Osteocyte (in vitro differentiated cells): ENCODE results near the gene SLC6A17. TPM values are rescaled to one million over a fixed set of nuclear protein-coding genes. Genes with fewer than 3 reads are reported as not detected.

Experiments
- DNase-seq: peaks from one replicate; pipeline ENCODE4 v3.0.0; 2021; ENCODE audit warnings: mixed read lengths; ENCODE audit not compliant: unreplicated experiment; ENCODE audit errors: extremely low spot score
- H3K27ac Mint-ChIP-seq: one replicate; pipeline ENCODE4 v1.8.0; 2021; ENCODE audit warnings: mild to moderate bottlenecking, mixed read lengths; ENCODE audit not compliant: unreplicated experiment
- H3K27me3 Mint-ChIP-seq: one replicate; pipeline ENCODE4 v1.8.0; 2021; ENCODE audit warnings: mixed read lengths; ENCODE audit not compliant: unreplicated experiment
- H3K36me3 Mint-ChIP-seq: one replicate; pipeline ENCODE4 v1.8.0; 2021; ENCODE audit warnings: mixed read lengths; ENCODE audit not compliant: unreplicated experiment
- H3K4me1 Mint-ChIP-seq: one replicate; pipeline ENCODE4 v1.8.0; 2021; ENCODE audit warnings: mixed read lengths; ENCODE audit not compliant: unreplicated experiment
- H3K4me3 Mint-ChIP-seq: one replicate; pipeline ENCODE4 v1.8.0; 2021; ENCODE audit warnings: mild to moderate bottlenecking, moderate library complexity, mixed read lengths; ENCODE audit not compliant: unreplicated experiment
- H3K9me3 Mint-ChIP-seq: one replicate; pipeline ENCODE4 v1.8.0; 2021; ENCODE audit warnings: mixed read lengths; ENCODE audit not compliant: unreplicated experiment
- total RNA-seq: library from RNA; stranded (reverse); gene quantifications from 2 replicates; pipeline ENCODE4 v1.2.1, GENCODE V29; 2021
- TF ChIP-seq, protein P1 (sequence below): fragments of 200-600 bp; sonication (generic); IDR thresholded peaks from 2 replicates; pipeline ENCODE4 v1.5.0; 2021; ENCODE audit warnings: antibody characterized with exemption, mild to moderate bottlenecking, moderate library complexity

Gene SLC6A17
- total RNA-seq, 1 donor from 2014 or later: 1.6 TPM

DNA sequence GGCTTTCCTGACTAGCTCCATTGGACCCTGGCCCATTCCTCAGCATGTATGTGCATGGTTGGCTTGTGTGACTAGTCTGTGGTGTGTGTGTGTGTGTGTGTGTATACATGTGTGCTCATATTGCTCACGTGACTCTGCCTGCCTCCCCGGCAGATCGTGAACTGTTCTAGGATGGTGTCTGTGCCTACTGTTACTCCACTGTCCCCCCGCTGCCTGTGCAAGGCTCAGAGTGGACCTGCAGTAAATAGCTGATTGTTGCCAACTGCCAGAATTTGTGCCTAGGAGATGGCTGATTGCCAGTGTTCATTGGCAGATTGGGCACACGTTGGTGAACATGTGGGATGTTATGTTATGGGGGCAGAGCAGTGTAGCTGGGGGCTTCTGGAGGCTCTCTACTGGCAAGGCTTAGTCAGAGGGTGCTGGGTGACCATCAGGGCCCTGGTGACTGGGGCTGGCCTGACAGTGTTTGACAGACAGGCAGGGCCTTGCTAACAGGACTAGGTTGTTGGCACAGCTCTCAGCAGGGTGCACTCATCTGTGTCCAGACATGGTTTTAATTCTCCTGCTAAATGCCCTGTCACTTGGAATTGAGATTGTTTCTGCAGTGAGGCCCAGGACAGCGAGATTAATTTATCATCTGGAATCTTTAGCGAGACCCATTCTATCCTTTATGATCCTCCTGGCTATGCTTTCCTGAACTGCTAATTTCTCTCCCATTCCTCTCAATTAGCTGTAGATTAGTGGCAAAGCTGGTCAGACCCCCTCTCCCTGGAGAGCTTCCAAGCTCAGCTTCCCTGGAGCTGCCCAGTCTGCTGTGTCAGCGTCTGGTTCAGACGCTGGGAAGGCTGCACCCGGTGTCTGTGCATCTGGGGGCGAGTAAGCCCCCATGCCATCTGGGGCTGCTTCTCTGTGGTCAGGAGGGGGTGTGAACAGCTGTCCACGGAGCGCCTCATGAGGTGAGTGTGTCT, 20.8 kb downstream of the SLC6A17 start:
- TF ChIP-seq, protein P1, sequence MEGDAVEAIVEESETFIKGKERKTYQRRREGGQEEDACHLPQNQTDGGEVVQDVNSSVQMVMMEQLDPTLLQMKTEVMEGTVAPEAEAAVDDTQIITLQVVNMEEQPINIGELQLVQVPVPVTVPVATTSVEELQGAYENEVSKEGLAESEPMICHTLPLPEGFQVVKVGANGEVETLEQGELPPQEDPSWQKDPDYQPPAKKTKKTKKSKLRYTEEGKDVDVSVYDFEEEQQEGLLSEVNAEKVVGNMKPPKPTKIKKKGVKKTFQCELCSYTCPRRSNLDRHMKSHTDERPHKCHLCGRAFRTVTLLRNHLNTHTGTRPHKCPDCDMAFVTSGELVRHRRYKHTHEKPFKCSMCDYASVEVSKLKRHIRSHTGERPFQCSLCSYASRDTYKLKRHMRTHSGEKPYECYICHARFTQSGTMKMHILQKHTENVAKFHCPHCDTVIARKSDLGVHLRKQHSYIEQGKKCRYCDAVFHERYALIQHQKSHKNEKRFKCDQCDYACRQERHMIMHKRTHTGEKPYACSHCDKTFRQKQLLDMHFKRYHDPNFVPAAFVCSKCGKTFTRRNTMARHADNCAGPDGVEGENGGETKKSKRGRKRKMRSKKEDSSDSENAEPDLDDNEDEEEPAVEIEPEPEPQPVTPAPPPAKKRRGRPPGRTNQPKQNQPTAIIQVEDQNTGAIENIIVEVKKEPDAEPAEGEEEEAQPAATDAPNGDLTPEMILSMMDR: no peak
- H3K27ac Mint-ChIP-seq: peak overlapping the region; percentile 90
- no peak for DNase-seq
- no peaks in the 10 kb centered on the region for H3K27me3 Mint-ChIP-seq
- no peaks in the 10 kb centered on the region for H3K36me3 Mint-ChIP-seq
- H3K4me1 Mint-ChIP-seq: peaks cover 54% of the 10 kb centered on the region
- no peaks in the 10 kb centered on the region for H3K9me3 Mint-ChIP-seq
- H3K4me3 Mint-ChIP-seq: no peak overlapping the region

DNA sequence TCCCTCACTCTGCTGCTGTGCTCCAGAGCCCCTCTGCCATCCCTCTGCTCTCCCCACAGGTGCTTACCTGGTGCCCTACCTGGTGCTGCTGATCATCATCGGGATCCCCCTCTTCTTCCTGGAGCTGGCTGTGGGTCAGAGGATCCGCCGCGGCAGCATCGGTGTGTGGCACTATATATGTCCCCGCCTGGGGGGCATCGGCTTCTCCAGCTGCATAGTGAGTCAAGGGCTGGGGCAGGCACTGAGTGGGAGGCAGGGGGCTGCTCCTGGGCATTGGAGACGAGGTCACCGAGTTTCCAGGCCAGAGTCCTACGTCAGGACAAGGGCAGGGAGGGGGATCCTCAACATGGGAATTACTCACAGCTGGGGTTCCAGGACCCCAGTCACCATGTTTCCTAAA, 21.7 kb downstream of the SLC6A17 start:
- Mint-ChIP-seq H3K4me3 (no peak overlapping the region), H3K27me3 (no peaks in the 10 kb centered on the region), H3K27ac (peak overlapping the region; percentile 41), H3K9me3 (no peaks in the 10 kb centered on the region), H3K36me3 (no peaks in the 10 kb centered on the region), H3K4me1 (peaks cover 63% of the 10 kb centered on the region)
- no peak for DNase-seq
- TF ChIP-seq, protein P1: no peak

DNA sequence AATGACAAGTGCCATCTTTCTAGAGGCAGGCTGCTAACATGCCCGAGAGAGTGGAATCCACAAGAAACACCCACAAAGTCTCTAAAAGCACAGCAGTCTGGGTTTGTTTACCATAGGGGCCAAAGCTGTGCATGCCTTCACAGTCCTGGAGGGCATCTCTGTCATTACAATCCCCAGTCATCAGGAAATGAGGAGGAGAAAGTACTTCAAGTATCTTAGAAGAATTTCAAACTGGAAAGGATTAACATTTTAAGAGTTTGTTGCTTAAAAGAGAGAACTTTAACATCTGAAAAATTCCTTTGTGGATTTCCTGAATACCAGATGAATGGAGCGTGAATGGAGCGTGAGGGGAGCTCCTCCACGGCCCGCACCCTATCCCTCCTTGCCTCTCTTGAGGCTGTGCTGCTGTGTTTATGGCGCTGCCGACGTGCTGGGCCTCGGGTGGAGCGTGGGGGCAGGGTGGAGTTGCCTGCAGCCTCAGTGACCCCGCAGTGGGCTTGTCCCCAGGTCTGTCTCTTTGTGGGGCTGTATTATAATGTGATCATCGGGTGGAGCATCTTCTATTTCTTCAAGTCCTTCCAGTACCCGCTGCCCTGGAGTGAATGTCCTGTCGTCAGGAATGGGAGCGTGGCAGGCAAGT, 23.3 kb downstream of the SLC6A17 start:
- peak overlapping the region; percentile 50 for H3K4me3 Mint-ChIP-seq

DNA sequence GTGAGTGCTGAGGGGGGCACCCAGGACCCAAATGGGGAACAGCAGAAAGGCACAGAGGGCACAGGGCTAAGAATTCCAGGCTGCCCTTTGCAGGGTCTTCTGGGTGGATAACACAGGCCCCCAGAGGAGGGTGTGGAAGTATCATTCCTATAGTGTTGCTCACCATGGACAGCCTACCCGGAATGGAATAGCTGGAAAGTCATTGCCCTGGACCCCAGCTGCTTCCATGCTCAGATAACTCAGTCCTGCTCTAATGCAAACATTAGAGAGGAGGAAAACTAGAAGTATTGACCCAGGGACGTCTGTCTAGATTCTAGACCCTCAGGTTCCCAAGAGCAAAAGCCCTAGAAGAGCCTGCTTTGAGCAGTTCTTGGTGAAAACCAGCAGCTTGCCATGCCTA, 24.7 kb downstream of the SLC6A17 start:
- H3K4me1 Mint-ChIP-seq: peaks cover 65% of the 10 kb centered on the region
- H3K27me3 Mint-ChIP-seq: no peaks in the 10 kb centered on the region
- H3K9me3 Mint-ChIP-seq: peaks cover 5% of the 10 kb centered on the region
- no peaks in the 10 kb centered on the region for H3K36me3 Mint-ChIP-seq
- H3K4me3 Mint-ChIP-seq: no peak overlapping the region
- peak overlapping the region; percentile 96 for H3K27ac Mint-ChIP-seq
- TF ChIP-seq, protein P1: no peak
- DNase-seq: no peak

More for the DNA sequence above, 23.3 kb downstream of the SLC6A17 start:
- peaks cover 65% of the 10 kb centered on the region for H3K4me1 Mint-ChIP-seq
- no peaks in the 10 kb centered on the region for H3K27me3 Mint-ChIP-seq
- no peak for DNase-seq
- TF ChIP-seq, protein P1: peak; percentile 23
- H3K9me3 Mint-ChIP-seq: peaks cover 3% of the 10 kb centered on the region
- no peaks in the 10 kb centered on the region for H3K36me3 Mint-ChIP-seq
- H3K27ac Mint-ChIP-seq: peak overlapping the region; percentile 96
